Thyroid gland (tissue), 4 donors: ENCODE measurements around the gene CDK19.
"Not testable (repeated sequence)": the region's sequence is repeated elsewhere in the genome, so short reads cannot be mapped to it uniquely, and the experiment has no call there.

ENCODE experiments used
- POLR2A ChIP-seq, 2 donors: fragments of 450-650 bp; IDR thresholded peaks; one replicate each; pipeline ENCODE4 v1.6.1; 2017; ENCODE audit warnings: antibody characterized with exemption in 2 of 2, mild to moderate bottlenecking in 2 of 2, moderate library complexity in 1 of 2
- TF ChIP-seq, protein P1 (sequence below), 6 experiments: fragments of 200-600 bp in 3 of 6; fragments of 450-650 bp in 3 of 6; sonication (generic) in 3 of 6; IDR thresholded peaks; one replicate each; pipeline ENCODE4 v1.5.1; 2016 to 2019; ENCODE audit warnings: antibody characterized with exemption in 6 of 6, mild to moderate bottlenecking in 2 of 6, inconsistent platforms in 1 of 6, moderate library complexity in 1 of 6

DNA sequence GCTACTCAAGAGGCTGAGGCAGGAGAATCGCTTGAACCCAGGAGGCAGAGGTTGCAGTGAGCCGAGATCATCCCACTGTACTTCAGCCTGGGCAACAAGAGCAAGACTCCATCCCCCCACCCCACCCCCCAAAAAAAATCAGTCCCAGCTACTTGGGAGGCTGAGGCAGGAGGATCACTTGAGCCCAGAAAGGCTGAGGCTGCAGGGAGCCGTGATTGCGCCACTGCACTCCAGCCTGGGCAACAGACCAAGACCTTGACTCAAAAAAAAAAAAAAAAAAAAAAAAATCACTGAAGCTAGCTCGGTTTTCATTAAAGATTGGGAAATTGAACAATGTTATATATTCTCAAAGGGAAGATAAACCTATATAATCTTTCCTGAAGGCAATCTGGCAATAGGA is 20.5 kb upstream of the CDK19 start:
- TF ChIP-seq, protein P1, sequence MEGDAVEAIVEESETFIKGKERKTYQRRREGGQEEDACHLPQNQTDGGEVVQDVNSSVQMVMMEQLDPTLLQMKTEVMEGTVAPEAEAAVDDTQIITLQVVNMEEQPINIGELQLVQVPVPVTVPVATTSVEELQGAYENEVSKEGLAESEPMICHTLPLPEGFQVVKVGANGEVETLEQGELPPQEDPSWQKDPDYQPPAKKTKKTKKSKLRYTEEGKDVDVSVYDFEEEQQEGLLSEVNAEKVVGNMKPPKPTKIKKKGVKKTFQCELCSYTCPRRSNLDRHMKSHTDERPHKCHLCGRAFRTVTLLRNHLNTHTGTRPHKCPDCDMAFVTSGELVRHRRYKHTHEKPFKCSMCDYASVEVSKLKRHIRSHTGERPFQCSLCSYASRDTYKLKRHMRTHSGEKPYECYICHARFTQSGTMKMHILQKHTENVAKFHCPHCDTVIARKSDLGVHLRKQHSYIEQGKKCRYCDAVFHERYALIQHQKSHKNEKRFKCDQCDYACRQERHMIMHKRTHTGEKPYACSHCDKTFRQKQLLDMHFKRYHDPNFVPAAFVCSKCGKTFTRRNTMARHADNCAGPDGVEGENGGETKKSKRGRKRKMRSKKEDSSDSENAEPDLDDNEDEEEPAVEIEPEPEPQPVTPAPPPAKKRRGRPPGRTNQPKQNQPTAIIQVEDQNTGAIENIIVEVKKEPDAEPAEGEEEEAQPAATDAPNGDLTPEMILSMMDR (IDR thresholded peaks at IDR 0.05) = not testable (repeated sequence)
- TF ChIP-seq POLR2A (IDR thresholded peaks at IDR 0.05) = not testable (repeated sequence)
